ENCODE data around the gene DOCK4.

The DOCK4 gene

DNA sequence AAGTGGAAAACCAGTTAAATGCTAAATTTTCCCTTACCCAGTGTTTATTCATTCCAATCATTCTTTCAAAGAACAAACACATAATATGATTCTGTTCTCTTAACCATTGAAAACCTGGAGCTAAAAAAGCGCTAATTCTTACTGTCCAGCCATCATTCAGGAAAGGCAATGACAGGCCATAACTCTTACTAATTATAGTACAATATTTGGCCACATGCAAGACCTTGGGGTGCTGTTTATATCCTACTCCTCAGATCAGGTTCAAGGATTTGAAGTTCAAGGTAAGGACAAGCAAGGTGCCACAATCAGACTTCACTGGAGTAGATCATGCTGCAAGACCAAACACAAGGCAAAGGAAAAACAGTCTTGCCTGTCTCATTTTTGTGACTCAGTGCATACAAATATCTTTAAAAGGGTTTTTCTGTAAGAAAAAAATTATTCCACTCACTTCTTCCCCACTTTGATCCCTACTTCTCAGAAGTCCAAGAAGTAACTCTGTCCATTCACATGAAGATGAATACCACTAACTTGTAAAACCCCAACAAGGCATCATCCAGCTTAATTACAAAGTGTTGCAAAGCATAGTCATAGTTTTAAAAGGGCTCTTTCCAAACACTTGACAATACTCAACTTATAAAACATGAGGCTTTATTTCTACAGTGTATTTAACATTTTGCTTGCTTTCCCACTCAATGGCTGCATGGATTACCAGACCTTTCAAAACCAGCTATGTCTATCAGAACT lies 153.0 kb downstream of the DOCK4 start:
- no peak for DNase-seq (ENCODE audit: low read depth in 1 of 2, low spot score in 1 of 2)

DNA sequence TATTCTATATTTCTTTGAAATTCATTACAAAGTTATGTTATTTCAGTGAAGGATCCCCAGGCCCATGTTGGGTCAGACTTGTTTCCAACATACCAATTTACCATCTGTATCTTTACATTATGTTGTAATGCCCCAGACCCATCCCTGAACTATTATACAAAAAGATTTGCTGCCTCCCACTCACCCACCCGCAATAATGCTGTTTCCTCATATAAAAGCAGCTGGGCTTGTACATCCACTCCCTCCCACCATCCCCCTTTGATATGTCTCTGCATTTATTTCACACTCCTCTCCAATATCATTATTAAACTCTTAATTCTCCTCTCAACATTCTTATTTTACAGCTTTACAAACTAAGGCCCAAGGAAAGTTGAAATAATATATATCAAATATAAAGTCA lies 153.7 kb downstream of the DOCK4 start:
- DNase-seq (ENCODE audit: low read depth in 1 of 2, low spot score in 1 of 2), result no peak

DNA sequence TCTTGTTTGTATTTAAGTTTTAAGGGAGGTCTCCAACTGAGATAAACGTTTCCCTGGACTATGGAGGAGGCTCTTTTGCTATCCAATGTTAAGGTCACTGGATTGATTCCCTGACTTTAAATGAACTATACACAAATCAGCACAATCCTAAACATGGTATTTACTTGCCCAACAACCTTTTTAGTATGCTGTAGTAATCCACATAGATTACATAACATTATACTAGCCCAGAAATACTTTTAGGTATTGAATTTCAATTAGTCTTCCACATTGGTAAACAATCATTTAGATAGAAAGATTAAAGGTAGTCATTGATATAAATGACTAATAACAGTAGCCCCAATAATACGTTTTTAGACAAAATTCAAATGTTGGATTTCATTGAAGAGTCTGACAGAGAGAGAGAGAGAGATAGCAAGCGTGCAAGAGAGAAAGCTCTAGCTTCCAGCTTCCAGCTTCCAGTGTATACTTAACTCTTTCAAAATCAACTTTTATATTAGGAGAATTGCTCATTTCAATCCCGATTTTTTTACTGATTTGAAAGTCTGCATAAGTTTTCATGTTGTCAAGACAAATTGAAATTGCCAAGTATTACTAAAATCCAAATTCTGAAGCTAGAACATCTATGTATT lies 155.8 kb downstream of the DOCK4 start:
- DNase-seq (ENCODE audit: low read depth in 1 of 2, low spot score in 1 of 2), result no peak

DNA sequence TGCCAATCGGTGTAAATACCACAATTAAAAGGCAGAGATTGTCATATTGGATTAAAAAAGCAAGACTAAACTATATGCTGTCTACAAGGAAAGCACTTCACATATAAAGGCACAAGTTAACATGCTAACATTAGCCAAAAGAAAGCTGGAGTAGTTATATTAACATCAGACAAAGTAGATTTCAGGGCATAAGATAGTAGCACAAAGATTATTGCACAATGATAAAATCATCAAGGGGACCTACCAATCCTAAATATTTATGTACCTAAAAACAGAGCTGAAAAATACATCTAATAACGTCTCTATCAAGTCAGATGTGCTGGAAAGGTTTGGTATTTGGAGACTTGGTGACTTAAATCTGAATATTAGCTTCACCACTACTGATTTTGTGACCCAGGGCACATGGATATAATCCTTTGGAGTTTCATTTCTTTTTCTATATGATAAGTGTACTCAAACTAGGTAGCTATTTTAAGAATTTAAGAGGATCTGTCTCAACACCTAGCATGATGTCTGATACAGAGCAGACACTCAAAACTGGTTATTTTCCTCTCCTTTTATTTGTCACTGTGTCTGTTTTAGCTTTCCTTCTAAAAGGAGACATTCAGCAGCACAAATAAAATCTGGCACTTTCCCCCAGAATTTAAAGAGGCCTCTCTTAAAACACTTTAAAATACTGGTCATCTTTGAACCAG lies 156.5 kb downstream of the DOCK4 start:
- no peak for DNase-seq (ENCODE audit: low read depth in 1 of 2, low spot score in 1 of 2)

DNA sequence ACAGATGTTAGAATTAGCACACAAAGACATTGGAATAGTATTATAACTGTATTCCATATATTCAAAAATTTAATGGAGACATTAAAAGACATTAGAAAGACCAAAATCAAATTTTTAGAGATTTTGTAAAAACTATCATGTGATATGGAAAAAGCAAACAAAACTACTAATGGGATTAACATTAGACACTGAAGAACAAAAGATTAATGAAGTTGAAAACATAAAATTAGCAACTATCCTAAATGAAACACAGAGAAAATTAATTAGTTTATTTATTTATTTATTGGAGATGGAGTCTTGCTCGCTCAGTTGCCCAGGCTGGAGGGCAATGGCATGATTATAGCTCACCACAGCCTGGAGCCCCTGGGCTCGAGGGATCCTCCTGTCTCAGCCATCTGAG lies 158.8 kb downstream of the DOCK4 start:
- DNase-seq (ENCODE audit: low read depth in 1 of 2, low spot score in 1 of 2), result no peak

DNA sequence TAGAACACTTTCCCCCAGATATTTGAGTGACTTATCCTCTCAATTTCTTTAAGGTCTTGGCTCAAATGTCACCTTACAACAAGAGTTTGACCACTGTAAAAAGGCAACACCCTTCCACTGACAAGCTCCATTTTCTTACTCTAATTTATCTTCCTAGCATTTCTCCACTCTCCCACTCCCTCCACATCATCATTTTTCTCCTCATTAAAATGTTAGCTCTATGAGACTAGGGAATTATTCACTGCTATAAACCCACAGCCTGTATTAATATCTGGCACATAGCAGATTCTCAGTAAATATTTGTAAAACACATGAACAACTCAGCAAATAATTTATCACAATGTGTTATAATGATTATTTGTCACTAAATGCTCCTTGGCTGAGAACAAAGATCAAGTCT lies 161.0 kb downstream of the DOCK4 start:
- no peak for DNase-seq (ENCODE audit: low read depth in 1 of 2, low spot score in 1 of 2)

DNA sequence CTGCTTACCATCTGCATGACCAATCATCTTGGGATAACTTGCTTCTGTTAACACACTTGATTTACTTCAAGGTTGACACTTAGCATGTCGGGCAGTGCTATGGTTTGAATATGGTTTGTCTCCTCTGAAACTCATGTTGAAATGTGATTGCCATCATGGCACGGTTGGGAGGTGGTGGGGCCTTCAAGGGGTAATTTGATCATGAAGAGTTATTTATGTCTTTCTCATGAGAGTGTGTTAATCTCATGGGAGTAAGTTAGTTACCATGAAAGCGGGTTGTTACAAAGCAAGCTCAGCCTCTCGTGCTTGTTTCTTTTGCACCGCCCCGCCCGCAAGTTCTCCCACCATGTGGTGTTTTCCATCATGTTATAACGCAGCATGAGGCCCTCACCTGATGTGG lies 163.6 kb downstream of the DOCK4 start:
- no peak for DNase-seq (ENCODE audit: low read depth in 1 of 2, low spot score in 1 of 2)

DNA sequence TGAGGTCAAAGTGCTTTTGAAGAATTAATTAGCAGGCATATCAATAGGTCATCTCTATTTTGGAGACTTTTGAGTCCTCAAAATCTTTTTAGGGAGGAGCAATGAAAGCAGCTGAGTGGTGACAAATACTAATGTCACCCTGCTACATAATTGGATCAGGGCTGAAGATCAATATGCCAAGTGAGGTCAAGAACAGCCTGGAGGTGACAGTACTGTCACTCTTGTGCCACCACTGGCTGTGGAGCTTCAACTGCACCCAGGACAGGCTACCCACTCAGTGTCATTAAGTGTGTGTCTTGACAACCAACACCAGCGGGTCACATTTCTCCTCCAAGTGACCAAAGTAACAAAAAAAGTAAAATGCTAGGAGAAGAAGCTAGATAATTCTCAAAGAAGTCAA lies 167.8 kb downstream of the DOCK4 start:
- no peak for DNase-seq (ENCODE audit: low read depth in 1 of 2, low spot score in 1 of 2)

DNA sequence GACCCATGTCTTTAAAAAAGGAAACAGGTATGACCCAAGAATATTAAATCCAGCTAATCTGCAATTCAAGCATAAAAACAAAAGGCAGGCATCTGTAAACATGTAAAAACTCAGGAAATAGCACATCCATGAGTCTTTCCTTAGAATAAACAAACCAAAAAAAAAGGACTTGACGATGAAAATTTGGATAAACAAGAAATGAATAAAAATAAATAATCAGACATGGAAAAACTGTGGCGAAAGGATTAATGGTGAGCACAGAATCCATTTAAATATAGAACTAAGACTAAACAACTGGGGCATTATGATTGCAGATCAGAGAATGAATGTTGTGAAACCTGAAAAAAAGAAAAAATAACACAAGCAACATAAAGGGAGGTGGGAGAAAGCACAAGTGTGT lies 170.1 kb downstream of the DOCK4 start:
- DNase-seq (ENCODE audit: low read depth in 1 of 2, low spot score in 1 of 2), result no peak

DNA sequence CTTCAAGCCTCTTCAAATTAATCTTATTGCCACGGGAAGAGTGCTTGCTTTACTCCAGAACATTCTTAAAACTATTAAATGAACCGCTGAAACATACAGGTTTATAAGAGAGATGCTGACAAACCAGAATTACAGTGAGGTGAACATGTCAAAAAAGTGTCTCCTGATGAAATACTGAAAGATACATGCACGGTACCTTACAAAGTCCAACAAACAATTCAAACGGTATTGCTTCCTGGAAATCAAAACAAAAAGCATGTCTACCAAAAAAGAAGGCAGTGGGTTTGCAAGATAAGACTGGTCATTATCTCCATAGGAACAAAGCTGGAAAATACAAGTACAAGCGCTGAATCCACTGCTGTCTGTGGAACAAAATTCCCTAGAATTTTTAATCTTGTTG lies 174.5 kb downstream of the DOCK4 start:
- DNase-seq (ENCODE audit: low read depth in 1 of 2, low spot score in 1 of 2), result no peak

DNA sequence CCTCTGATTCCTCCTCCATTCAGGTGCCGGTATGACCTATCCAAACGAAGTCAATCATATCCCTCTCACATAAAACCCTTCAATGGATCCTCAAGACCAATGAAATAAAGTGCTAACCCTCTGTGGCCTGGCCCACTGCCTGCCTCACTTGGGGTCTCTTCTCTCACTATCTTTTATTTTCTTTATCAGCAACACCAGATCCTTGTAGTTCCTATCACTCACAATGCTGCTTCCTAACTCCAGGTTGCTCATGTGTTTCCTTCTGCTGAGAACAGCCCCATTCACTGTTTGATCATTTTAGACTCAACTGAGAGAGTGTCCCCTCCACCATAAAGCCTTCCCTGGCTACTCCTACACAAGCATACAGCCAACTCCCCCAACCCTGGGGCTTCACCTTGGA lies 180.6 kb downstream of the DOCK4 start:
- no peak for DNase-seq (ENCODE audit: low read depth in 1 of 2, low spot score in 1 of 2)

DNA sequence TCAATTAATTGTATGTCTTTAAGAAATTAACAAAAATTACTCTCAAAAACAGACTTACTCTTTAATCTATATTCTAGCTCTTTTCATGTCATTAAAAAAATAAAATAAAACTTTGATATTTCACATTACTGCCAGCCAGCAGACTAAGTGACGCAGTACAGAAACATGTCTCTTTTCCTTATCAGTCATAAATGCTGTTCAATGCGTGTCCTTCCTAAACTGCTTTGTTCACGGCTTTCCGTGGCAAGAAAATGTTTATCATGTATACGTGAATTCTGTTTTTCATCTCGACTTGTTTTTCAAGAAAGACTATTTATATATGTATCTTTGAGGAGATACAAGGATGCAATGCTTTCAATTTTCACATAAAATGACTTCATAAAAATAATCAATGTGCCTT lies 182.4 kb downstream of the DOCK4 start:
- DNase-seq (ENCODE audit: low read depth in 1 of 2, low spot score in 1 of 2), result no peak

DNA sequence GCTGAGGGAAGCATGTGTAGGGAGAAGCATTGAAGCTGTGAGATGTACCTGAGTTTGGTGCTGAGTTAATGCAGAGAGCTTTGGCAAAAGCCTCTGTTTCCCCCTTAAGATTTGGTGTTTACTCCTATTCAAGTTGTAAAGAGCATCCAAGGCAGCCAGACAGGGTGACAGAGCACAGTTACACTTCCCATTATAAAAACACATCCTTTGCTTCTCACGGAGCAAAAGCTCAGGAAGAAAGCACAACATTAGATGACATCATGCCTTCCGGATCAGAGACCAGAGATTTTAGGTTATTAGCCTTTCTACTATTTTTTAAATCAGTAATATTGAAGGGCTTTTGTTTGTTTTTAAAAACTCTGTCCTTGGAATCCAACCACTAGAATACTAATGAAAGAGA lies 182.9 kb downstream of the DOCK4 start:
- DNase-seq (ENCODE audit: low read depth in 1 of 2, low spot score in 1 of 2), result no peak

DNA sequence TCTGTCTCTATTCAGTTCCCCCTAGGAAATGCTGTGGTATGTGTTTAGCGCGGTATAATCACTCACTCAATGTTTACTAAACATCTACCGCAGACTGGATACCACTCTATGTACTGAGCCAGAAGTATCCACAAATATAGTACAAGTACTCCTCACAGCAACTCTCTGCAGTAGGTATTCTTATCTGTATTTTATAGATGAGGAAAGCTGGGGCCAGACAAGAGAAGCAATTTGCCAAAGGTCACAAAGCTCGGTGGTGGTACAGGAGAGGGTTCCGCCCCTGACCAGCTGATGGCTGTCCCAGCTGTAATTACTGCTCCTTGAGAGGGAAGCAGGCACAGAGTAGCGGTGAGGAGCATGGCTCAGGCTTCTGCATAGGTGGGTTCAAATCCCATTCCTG lies 184.1 kb downstream of the DOCK4 start:
- no peak for DNase-seq (ENCODE audit: low read depth in 1 of 2, low spot score in 1 of 2)

DNA sequence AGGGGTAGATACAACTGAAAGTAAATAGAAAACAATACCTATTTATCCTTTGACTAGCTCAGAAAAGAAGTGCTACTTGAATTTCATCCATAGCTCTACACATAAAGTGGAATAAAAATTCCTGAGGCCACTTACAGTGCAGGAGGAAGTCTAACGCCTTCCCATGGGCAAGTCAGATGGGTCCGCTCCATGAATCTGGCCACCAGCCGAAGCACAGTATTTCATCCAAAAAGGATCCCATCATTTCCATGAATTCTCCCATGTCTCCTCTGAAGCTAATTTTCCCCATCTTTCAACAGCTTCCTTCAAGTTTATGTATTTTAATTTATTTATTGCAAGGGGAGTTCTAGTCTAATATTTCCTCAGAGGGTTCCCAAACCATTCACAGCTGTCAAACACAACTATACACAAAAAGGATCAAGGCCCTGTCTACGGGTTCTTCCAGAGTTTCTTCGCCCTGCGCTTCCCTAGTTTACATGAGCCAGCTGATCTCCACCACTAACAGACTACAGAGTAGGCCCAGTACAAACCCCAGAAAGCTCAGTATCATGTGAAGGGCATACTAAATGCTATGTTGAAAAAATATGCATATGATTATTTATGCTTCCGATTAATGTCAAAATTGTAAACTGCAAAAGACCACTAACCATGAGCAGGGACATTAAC lies 184.7 kb downstream of the DOCK4 start:
- DNase-seq (ENCODE audit: low read depth in 1 of 2, low spot score in 1 of 2), result no peak

DNA sequence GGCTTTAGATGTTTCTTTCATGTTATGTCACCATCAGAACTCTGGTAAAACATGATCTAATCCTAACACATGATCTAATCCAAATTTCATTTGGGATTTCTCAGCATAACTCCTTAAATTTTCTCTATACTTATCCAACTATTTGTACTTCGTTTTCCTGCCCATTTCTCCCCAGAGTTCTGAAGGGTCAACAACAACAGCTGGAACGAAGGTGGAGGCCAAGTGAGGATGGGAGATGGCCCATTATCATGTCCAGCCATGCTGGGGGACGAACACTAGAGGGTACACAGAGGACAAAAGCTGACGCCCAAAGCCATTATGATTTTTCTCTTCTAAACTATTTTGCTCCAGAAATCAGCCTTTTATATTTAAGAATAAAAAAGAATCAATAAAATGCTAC lies 185.4 kb downstream of the DOCK4 start:
- DNase-seq (ENCODE audit: low read depth in 1 of 2, low spot score in 1 of 2), result no peak

DNA sequence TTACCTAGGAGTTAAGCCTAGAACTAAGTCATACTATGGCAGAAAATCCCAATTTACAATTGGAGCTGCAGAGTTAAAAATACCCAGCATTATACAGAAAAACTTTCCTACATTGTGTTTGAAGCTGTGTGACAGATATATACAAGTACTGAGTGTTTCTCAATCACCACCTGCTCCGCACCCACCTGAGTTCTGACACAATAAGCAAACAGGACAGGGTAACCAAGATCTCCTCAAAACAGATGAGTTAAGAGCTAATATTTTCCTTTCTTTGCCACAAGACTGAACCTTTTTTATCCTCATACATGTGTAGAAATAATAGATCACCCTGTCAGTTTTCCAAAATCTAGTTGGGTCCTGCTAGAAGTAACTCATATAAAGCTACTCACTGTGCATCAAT lies 186.3 kb downstream of the DOCK4 start:
- DNase-seq (ENCODE audit: low read depth in 1 of 2, low spot score in 1 of 2), result no peak

DNA sequence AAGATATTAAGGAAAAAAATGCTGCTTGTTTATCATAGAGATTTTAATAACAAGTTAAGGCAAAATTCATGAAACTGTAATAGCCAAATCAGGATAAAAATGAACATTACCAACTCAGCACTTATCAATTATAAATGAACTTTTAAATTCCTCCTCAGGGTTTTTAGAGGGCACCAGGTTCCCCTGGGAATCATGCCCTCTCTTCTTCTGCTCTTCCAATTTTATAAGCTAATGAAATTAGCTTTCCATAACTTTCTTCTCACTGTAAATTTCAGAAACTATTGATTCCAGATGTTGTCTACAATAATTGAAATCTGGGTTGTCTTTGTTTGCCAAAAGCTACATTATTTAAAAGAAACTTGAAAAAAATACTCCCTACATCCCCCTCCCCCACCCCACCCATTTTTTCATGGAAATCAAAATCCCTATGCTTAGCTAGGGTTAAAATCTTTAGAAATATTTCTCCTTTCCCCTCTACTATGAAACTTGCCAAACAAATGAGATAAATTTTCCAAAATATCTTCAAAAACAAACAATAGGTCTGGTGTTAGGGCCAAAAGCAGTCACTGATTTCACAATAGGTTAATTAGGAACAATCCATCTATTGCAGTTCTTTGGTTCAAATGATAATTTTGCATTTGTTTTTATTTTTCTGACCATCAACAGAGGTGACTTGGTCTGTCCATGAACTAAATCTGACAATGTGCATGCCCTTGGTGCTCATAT lies 187.7 kb downstream of the DOCK4 start:
- DNase-seq (ENCODE audit: low read depth in 1 of 2, low spot score in 1 of 2), result no peak

DNA sequence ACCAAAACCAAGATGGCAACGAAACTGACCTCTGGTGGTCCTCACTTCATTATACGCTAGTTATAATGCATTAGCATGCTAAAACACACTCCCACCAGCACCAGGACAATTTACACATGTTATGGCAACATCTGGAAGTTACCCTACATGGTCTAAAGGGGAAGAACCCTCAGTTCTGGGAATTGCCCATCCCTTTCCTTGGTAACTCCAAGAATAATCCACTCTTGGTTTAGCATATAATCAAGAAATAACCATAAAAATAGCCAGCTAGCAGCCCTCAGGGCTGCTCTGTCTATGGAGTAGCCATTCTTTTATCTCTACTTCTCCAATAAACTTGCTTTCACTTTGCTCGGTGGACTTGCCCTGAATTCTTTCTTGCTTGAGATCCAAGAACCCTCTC lies 191.1 kb downstream of the DOCK4 start:
- no peak for DNase-seq (ENCODE audit: low read depth in 1 of 2, low spot score in 1 of 2)

DNA sequence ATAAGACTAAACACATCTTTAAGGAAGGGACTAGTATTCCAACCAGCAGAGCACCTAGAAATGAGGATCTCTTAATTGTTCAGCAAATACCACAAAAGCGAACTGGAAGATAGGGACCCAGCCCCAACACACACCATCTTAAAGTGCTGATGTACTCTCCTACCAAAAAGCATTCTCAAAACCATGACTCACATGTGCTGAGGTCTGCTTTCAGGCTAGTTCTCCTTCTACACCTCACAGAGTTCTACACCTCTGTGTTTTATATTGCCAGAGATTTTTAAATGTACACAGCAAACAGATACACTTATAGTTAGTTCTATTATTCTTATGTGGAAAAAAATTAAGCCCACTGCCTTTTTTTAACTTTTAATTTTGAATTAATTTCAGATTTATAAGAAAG lies 191.9 kb downstream of the DOCK4 start:
- no peak for DNase-seq (ENCODE audit: low read depth in 1 of 2, low spot score in 1 of 2)

DNA sequence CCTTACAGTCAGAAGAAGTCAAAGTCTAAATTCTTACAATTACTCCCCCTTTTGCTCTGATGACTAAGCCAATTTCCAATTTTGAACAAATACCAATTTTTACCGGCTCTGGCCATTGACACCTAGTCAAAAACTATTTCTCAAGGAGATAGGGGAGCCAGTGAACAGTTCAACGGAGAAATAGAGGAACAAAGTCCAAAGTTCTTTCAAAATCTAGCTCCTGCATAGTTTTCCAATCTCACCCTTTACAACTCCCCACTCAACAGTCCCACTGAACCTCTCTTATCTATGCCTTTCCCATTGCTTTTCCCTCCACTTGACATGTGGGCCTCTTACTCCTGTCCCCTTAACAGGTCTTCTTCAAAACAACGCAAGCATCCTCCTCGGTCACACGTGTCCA lies 192.9 kb downstream of the DOCK4 start:
- no peak for DNase-seq (ENCODE audit: low read depth in 1 of 2, low spot score in 1 of 2)
